ENCODE measurements around the gene OSBPL1A. TPM values are rescaled to one million over a fixed set of nuclear protein-coding genes. Genes with fewer than 3 reads are reported as not detected.

OSBPL1A gene
- total RNA-seq, 2 donors from 2014 or later, result 29.7 to 36.9 TPM

GRCh38 chr18:24189664-24190346 lies 207.8 kb downstream of the OSBPL1A start:
- no peaks in the 10 kb centered on the region for H3K27me3 ChIP-seq (ENCODE audit: control insufficient read depth, insufficient read depth, low read length, poor library complexity, severe bottlenecking)
- no peaks in the 10 kb centered on the region for H3K36me3 ChIP-seq (ENCODE audit: control insufficient read depth, insufficient read depth, low read length)
- Mint-ChIP-seq H3K9me3 (no peaks in the 10 kb centered on the region), H3K27ac (no peak overlapping the region), H3K4me1 (peaks cover 17% of the 10 kb centered on the region), H3K4me3 (no peak overlapping the region), H3K27me3 (ENCODE audit: insufficient read depth) (no peaks in the 10 kb centered on the region), H3K36me3 (ENCODE audit: low read depth) (peaks cover 3% of the 10 kb centered on the region)
- H3K4me3 ChIP-seq (ENCODE audit: low read length), result no peak overlapping the region
- TF ChIP-seq, protein P1, sequence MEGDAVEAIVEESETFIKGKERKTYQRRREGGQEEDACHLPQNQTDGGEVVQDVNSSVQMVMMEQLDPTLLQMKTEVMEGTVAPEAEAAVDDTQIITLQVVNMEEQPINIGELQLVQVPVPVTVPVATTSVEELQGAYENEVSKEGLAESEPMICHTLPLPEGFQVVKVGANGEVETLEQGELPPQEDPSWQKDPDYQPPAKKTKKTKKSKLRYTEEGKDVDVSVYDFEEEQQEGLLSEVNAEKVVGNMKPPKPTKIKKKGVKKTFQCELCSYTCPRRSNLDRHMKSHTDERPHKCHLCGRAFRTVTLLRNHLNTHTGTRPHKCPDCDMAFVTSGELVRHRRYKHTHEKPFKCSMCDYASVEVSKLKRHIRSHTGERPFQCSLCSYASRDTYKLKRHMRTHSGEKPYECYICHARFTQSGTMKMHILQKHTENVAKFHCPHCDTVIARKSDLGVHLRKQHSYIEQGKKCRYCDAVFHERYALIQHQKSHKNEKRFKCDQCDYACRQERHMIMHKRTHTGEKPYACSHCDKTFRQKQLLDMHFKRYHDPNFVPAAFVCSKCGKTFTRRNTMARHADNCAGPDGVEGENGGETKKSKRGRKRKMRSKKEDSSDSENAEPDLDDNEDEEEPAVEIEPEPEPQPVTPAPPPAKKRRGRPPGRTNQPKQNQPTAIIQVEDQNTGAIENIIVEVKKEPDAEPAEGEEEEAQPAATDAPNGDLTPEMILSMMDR (conservative IDR thresholded peaks at IDR 0.05), result no peak
- no peak overlapping the region for H3K9ac ChIP-seq (ENCODE audit: extremely low read depth, low read length, poor library complexity, severe bottlenecking)
- 86 to 90% methylated on average over 11 to 15 of the region's 15 CpGs for WGBS, 2 experiments (ENCODE audit: insufficient coverage in 1 of 2, insufficient read length in 1 of 2)
- DNase-seq, result peak; percentile 58
- H3K9me3 ChIP-seq (ENCODE audit: control insufficient read depth, low read length), result no peaks in the 10 kb centered on the region
- no peak overlapping the region for H3K27ac ChIP-seq (ENCODE audit: low read depth, low read length)
- peaks cover 3% of the 10 kb centered on the region for H3K4me1 ChIP-seq (ENCODE audit: control insufficient read depth, insufficient read depth, low read length)

DNA sequence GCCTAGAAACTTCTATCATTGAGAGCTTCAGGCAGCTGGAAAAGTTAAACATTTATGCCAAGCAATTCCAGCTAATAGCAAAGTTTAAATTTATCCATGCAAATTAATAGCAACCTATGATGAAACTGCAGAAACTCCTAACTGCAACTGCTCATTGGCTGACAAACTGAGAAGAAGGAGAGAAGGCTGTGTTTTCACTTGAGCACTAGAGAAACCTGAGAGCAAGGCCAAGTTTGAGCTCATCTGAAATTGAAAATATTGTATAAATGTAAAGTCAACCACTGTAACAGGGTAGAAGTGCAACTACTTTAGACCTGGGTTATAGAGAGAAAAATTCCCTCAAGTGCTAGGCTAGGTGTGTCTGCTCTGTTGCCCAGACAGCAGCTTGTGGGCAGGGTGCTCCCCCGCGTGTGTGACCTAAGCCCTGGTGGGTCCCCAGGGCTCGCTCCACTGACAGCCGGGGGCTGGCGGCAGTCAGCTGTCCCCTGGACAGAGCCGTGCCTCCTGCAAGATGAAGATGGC lies 208.6 kb downstream of the OSBPL1A start:
- Mint-ChIP-seq H3K4me1 (peaks cover 17% of the 10 kb centered on the region), H3K27me3 (ENCODE audit: insufficient read depth) (no peaks in the 10 kb centered on the region), H3K36me3 (ENCODE audit: low read depth) (peaks cover 4% of the 10 kb centered on the region), H3K9me3 (no peaks in the 10 kb centered on the region), H3K4me3 (no peak overlapping the region), H3K27ac (no peak overlapping the region)
- Histone ChIP-seq H3K4me1 (ENCODE audit: control insufficient read depth, insufficient read depth, low read length) (peaks cover 3% of the 10 kb centered on the region), H3K9ac (ENCODE audit: extremely low read depth, low read length, poor library complexity, severe bottlenecking) (no peak overlapping the region), H3K36me3 (ENCODE audit: control insufficient read depth, insufficient read depth, low read length) (no peaks in the 10 kb centered on the region), H3K4me3 (ENCODE audit: low read length) (no peak overlapping the region), H3K27me3 (ENCODE audit: control insufficient read depth, insufficient read depth, low read length, poor library complexity, severe bottlenecking) (no peaks in the 10 kb centered on the region), H3K9me3 (ENCODE audit: control insufficient read depth, low read length) (no peaks in the 10 kb centered on the region), H3K27ac (ENCODE audit: low read depth, low read length) (no peak overlapping the region)
- 77 to 81% methylated on average over 6 of the region's 6 CpGs for WGBS, 2 experiments (ENCODE audit: insufficient coverage in 1 of 2, insufficient read length in 1 of 2)
- TF ChIP-seq, protein P1 (conservative IDR thresholded peaks at IDR 0.05), result no peak
- no peak for DNase-seq

DNA sequence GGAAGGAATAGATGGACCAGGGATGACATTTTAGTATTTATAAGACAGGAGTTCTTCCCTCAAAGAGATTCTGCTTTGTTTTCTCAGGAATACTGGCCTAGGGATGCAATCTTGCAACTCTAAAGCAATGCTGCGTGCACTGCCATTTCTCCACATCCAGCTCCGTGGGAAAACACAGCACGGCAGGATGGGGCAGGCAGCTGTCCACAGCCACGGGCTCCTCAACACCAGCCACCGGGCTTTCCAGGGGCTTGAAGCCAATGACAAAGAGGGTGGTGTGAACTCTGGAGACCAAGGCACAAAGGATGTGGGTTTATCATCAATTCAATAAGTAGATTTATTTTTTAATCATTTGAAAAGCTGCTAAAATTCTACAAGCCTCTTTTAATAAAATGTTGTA lies 209.5 kb downstream of the OSBPL1A start:
- Histone ChIP-seq H3K9ac (ENCODE audit: extremely low read depth, low read length, poor library complexity, severe bottlenecking) (no peak overlapping the region), H3K36me3 (ENCODE audit: control insufficient read depth, insufficient read depth, low read length) (no peaks in the 10 kb centered on the region), H3K4me1 (ENCODE audit: control insufficient read depth, insufficient read depth, low read length) (peaks cover 3% of the 10 kb centered on the region), H3K9me3 (ENCODE audit: control insufficient read depth, low read length) (no peaks in the 10 kb centered on the region), H3K27me3 (ENCODE audit: control insufficient read depth, insufficient read depth, low read length, poor library complexity, severe bottlenecking) (no peaks in the 10 kb centered on the region), H3K4me3 (ENCODE audit: low read length) (no peak overlapping the region), H3K27ac (ENCODE audit: low read depth, low read length) (no peak overlapping the region)
- H3K9me3 Mint-ChIP-seq, result no peaks in the 10 kb centered on the region
- H3K27ac Mint-ChIP-seq, result no peak overlapping the region
- TF ChIP-seq, protein P1 (conservative IDR thresholded peaks at IDR 0.05), result no peak
- DNase-seq, result no peak
- peaks cover 17% of the 10 kb centered on the region for H3K4me1 Mint-ChIP-seq
- no peaks in the 10 kb centered on the region for H3K27me3 Mint-ChIP-seq (ENCODE audit: insufficient read depth)
- WGBS, 2 experiments (ENCODE audit: insufficient coverage in 1 of 2, insufficient read length in 1 of 2), result 93 to 100% methylated on average over 1 to 5 of the region's 5 CpGs
- H3K4me3 Mint-ChIP-seq, result no peak overlapping the region
- peaks cover 4% of the 10 kb centered on the region for H3K36me3 Mint-ChIP-seq (ENCODE audit: low read depth)
